ENCODE measurements around the gene G2E3.
"Not testable (repeated sequence)": the region's sequence is repeated elsewhere in the genome, so short reads cannot be mapped to it uniquely, and the experiment has no call there.

The G2E3 gene

DNA sequence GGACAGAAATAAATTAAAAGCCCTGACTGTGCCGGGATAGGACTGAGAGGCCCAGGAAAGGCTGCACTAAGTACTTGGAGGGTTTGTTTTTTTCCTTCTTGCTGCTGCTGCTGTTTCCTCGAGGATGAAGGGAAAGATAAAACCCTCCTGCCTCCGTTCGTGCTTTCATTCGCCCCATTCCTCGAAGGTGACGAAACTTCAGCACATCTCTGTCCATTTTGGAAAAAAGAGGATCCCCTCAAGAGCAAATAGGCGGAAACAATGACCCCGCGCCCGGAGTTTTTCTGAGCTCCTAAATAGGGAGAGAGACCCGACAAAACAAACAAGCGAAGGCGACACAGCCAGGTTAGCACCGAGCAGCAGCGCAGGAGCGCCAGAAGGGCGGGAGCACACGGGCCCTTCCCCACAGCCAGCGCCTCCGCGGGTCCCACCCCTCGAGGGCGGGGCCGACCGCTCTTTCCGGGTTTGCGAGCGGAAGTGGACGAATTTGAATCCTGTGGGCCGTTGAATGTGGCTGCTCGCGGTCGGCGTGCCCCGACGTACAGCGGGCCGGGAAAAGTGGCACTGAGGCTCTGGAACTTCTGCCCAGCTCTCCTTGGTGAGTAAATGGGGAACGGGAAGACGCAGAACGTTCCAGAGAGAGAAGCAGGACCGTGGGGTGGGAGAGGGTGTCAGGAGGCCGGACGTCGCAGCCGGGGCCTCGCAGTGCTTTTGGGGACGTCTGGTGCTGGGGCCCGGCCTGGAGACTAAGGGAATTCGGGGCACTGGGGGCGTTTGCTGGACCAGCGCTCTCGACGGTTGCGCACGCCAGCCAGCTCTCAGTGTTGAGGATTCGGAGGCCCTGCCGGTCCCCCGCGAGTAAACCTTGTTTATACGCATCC is at the start of gene G2E3:
G2E3 (plus strand) TSS at position 484 of the 881 bp plus-strand sequence. CDS start 21,922 bp downstream, outside the sequence.
- DNase-seq, result peak; percentile 95

DNA sequence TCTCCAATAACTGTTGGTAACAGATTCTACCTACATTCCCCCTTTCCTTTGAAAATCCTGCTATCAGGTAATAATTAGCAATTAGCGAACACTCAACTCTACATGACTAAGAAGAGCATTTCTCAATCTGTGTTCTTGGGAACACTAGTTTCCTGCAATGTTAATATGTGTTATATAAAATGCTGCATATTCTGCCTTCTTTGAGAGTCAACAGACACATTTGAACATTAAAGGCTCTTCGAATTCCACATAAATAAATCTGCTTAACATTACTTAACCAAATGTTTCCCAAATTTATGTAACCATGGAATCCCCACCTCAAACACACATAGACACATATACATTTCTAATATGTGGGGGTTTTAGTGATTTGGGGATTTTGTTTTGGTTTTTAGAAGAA is 41.2 kb upstream of the G2E3 start:
- no peak for DNase-seq

GRCh38 chr14:30518867-30519560 is 39.9 kb upstream of the G2E3 start:
- no peak for DNase-seq

- DNase-seq, result no peak
Measured at GRCh38 chr14:30519961-30520360, 39.0 kb upstream of the G2E3 start.

DNA sequence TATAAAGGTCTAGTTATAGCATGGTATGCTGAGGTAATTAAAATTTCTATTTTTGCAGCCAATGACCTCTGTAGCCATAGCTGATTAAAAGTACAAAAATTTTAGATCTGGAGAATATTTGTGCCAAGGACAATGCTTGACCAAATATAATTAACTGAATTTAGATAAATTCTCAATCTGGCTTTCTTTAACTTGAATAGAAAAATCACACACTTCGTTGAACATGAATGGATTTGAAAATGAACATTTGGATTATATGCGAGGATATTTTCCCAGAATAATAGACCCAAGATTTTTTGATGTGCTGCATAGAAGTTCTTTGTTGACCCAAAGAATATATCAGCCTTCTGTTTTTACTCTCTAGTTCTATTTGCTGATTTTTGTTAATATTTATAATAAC is 38.4 kb upstream of the G2E3 start:
- DNase-seq, result no peak

- no peak for DNase-seq
Measured at GRCh38 chr14:30521899-30522736, 36.8 kb upstream of the G2E3 start.

DNA sequence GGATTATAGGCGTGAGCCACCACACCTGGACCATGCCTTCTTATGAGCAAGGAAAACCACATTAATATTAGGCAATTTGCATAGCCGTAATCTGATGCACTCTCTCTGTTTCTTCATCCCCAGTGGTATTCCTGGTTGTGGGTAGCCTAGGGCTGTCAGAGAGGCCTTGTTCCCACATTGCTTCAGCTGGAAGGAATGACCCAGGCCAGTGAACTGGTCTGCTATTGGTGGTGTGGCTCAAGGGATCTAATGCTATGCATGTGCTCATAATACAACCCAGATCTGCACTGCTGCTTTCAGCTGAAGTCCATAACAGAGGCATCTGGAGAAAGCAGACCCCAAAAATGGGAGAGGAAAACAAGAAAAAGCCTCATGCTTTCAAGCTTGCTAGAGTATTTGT is 33.1 kb upstream of the G2E3 start:
- no peak for DNase-seq

DNA sequence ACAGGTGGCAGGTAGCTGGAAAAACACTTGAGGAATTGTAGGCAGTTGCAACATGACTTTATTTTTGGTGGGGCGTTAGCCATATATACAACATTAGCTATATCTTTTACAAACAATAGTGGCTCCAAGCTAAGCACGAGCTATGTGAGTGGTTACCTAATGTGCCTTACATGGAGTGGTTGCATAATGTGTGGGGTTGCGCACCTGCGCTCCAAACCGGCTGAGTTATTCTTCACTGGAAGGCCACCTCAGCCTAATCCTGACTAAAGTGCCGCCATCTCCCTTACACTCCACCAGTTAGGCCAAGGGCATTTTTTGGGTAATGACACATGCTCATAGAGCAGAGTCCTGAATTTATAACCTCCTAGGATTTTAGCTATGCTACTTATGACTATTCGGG is 31.8 kb upstream of the G2E3 start:
- no peak for DNase-seq

DNA sequence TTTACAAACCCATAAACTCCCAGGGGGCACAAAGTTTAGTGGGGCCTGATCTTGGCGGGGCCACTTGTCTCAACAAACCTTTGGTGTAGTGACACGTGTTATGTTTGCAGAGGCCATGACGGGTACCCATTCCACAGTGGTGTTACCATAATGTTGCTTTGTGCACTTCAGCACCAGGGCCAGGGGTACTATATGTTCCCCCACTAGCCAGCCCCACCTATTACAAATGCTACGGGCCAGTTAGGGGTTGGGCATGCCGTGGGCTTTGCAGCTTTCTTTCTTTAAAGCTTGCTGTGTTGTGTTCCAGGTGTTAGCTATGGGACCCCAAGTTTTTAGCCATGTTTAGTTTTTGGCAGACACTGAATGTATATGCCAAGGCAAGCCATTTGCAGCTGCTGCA is 30.8 kb upstream of the G2E3 start:
- DNase-seq, result no peak

DNA sequence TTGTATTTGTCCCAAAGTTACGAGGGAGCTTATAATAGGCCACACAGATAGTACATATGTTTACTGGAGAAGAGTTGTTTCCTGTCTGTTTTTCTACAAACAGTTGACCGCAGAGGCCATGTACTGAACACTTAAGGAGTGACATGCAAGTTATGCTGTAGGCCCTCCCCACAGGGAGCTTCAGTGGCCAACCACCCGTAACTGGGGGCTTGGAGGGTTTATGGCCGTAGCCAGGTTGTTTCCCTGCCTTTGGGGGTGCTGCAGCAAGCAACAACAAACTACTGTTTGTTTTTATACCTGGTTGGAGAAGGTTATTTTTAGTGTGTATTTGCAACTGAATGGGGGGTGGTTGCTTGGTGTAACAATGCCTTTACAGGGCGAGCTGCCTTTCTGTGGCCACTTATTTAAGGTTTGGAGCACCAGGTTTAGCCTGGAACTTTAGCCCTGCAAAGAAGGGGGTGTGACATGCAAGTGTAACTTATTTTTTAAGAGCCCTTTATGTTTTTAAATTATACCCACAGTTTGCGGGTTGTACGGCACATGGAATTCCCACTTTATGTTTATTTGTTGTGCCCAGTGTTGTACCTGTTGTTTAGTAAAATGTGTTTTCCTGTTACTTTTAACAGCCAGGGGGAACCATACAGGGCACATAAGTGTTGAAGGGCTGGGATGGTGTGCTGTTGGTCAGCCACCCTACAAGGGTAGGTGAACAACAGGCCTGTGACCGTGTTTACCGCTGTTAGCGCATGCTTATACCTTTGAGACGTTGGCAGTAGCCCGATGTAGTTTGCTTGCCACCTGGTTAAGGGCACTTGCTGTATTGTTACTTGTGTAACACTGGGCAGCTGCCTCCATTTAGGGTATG is 29.9 kb upstream of the G2E3 start:
- no peak for DNase-seq

GRCh38 chr14:30532264-30532663 is 26.7 kb upstream of the G2E3 start:
- no peak for DNase-seq

DNA sequence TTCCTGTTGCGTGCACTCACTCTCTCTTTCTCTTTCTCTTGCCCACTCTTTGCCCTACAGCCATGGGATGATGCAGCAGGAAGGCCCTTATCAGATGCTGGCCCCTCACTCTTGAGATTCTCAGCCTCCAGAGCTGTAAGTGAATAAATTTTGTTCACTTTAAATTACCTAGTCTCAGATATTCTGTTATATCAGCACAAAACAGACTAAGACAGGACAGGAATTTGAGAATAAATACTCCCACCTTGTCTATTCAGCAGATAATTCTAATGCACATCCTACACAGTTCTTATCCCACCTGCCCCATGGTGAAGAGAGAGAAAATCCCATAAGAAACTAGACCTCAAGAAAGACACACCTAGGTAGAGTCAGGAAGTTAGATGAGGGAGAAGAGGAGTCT is 25.8 kb upstream of the G2E3 start:
- DNase-seq, result no peak

DNA sequence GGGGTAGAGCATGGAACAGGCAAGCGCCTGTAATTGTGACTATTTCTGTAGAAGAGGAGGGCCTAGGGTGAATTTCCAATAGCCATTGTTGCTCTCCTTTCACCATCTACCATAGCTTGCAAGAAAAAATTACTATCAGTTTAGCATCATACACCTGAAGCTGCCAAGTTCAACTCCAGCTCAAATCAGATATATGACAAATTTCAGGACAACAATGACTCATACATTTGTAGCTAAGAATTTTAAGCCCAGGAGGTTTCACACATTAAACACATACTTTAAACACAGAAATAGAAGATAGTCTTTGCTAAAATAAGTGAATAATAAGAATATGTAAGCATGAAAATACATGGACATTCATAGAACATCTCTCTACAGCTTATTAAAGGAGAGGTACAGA is 17.6 kb upstream of the G2E3 start:
- DNase-seq, result no peak

- DNase-seq, result not testable (repeated sequence)
Measured at GRCh38 chr14:30546735-30547134, 12.2 kb upstream of the G2E3 start.

DNA sequence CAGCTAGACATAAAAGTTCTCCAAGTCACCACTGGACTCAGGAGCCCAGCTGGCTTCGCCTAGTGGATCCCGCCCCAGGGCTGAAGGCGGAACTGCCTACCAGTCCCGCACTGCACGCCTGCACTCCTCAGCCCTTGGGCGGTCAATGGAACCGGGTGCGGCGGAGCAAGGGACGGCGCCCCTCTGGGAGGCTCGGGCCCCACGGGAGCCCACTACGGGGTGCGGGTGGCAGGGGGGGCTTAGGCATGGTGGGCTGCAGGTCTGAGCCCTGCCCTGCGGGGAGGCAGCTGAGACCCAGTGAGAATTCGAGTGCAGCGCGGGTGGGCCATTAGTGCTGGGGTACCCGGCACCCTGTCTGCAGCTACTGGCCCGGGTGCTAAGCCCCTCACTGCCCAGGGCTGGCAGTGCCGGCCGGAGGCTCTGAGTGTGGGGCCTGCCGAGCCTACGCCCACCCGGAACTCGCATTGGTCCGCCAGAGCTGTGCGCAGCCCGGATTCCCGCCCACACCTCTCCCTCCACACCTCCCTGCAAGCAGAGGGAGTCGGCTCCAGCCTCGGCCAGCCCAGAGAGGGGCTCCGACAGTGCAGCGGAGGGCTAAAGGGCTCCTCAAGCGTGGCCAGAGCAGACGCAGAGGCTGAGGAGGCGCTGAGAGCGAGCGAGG is 11.4 kb upstream of the G2E3 start:
- DNase-seq, result peak; percentile 24

GRCh38 chr14:30550335-30550734 is 8.6 kb upstream of the G2E3 start:
- DNase-seq, result no peak

GRCh38 chr14:30551460-30551859 is 7.5 kb upstream of the G2E3 start:
- DNase-seq, result no peak

GRCh38 chr14:30553311-30553989 is 5.5 kb upstream of the G2E3 start:
- DNase-seq, result no peak

- DNase-seq, result no peak
Measured at GRCh38 chr14:30558362-30558674, 640 bp upstream of the G2E3 start.

DNA sequence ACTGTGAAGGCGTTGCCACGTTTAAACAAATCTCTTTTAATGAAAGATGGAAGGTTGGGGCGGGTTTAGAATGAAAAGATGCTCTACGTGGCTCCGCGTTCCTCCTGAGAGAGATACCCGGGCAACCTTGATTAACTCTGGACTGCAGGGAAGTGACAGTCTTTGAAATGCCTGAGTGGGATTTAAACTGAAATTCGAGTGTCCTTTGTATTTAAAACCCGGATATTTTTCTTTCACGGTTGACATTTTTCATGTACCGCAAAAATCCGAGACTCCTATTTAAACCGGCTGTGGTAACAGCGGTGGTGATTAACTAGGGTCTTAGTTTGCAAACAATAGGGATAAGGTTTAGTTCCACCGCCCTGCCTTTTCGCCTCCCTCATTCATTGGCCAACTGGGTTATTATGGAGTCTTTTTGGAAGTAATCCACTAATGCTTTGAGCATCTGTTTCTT is 707 bp downstream of the G2E3 start:
- peak; percentile 33 for DNase-seq

DNA sequence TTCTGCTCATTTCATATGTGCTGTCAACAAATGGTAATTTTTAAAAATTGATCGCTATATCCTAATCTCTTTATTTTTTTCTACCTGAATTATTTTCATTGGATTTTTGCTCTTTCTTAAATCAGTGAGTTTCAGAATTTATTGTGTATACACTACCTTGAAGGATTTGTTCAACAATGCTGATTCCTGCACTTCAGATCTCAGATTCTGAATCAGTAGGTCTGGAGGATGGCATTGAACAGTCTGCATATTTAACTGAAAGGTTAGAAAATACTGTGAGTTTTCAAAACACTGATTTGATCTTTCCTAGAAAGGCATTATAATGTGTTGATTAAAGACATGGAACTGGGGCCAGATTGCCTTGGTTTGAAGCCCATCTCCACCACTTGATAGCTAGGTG is 1.6 kb downstream of the G2E3 start:
- DNase-seq, result no peak

All from right hindlimb (tissue), 1 donor.